Ureter (tissue), 1 donor: ENCODE results near the gene STAB1. TPM values are rescaled to one million over a fixed set of nuclear protein-coding genes. Genes with fewer than 3 reads are reported as not detected.

Source experiments
- DNase-seq: peaks from one replicate; pipeline ENCODE4 v3.0.0-alpha.2; 2020; ENCODE audit warnings: low spot score
- total RNA-seq: library from RNA; stranded (reverse); gene quantifications from one replicate; pipeline ENCODE4 v1.2.4, GENCODE V29; 2023
- donor health status: DM: yes; HTN: yes; CAD: no.

The STAB1 gene
- total RNA-seq, 1 donor from 2014 or later = 191 TPM

- no peak for DNase-seq
Measured at GRCh38 chr3:52458770-52459545, 36.2 kb upstream of the STAB1 start.

DNA sequence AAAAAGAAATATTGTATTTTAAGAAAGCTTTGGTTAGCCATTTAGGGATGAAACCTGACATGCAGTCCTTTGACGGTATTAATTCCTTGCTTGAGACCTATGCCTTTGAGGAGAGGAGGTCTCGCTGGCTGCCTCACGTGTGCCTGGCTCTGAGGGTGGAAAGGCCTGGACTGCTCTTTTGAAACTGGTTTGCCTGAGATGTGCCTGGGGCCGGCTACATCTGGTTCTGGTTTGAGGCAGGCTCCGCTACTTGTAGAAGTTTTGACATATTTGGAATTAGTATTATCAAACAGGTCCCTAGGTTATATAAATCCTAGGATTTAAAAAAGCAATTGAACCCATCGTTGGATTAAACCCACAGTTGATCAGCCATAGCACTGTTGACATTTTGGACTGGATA is 33.3 kb upstream of the STAB1 start:
- no peak for DNase-seq

- no peak for DNase-seq
Measured at GRCh38 chr3:52463416-52463815, 31.7 kb upstream of the STAB1 start.

DNA sequence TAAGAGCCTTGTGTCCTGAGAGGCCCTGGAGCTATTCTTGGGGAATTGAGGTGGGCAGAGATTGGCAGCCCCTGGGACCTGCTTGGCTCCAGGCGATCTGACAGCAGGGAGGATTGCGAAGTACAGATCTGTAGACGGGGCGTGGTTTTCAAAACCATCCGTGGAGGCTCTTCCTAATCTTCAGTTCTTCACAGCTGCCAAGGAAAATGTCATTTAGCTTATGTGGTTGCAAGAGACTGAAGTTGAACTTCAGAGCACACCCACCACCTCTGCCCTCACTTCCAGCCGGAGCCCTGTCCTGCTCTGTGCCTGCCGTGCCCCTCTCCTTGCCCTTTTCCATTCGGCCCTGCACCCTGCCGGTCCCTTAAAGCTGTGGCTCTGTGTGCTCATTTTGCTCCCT is 26.8 kb upstream of the STAB1 start:
- DNase-seq = no peak

- no peak for DNase-seq
Measured at GRCh38 chr3:52469001-52469400, 26.1 kb upstream of the STAB1 start.

- DNase-seq = no peak
Measured at GRCh38 chr3:52470920-52471319, 24.2 kb upstream of the STAB1 start.

GRCh38 chr3:52471371-52472238 is 23.5 kb upstream of the STAB1 start:
- DNase-seq = peak; percentile 75

- no peak for DNase-seq
Measured at GRCh38 chr3:52472239-52473000, 22.7 kb upstream of the STAB1 start.

- DNase-seq = no peak
Measured at GRCh38 chr3:52473026-52473425, 22.1 kb upstream of the STAB1 start.

DNA sequence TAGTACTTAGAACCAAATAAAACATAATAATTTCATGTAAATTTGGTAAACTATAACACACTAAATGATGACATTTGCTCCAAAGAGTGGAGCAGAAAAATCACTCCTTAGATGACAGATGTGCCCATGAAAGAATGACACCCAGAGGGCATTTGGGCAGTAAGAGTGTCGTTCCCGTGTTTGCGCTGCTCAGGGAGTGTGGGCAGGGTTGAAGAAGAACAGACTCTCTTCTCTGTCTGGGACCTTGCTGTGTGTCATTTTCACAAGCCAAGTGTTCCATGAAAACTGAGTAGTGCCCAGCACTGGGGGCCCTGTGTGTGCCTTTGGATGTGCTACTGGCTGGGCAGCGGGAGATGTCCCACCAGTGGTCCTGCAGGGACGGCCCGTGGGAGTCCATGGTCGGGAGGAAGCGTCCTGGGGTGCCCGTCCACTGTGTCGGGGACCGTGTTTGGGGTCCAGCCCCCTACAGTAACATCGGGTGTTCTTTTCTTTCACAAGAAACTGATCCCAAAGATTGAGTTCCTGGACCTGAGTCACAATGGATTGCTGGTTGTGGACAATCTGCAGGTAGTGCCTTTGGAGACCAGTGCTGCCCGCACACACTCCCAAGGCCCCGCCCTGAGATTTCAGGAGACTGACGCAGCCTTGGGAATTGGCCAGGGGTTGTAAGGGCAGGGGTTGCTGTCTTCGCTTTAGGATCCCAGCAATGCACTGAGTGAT is 17.9 kb upstream of the STAB1 start:
- no peak for DNase-seq

GRCh38 chr3:52477796-52478095 is 17.4 kb upstream of the STAB1 start:
- DNase-seq = no peak

DNA sequence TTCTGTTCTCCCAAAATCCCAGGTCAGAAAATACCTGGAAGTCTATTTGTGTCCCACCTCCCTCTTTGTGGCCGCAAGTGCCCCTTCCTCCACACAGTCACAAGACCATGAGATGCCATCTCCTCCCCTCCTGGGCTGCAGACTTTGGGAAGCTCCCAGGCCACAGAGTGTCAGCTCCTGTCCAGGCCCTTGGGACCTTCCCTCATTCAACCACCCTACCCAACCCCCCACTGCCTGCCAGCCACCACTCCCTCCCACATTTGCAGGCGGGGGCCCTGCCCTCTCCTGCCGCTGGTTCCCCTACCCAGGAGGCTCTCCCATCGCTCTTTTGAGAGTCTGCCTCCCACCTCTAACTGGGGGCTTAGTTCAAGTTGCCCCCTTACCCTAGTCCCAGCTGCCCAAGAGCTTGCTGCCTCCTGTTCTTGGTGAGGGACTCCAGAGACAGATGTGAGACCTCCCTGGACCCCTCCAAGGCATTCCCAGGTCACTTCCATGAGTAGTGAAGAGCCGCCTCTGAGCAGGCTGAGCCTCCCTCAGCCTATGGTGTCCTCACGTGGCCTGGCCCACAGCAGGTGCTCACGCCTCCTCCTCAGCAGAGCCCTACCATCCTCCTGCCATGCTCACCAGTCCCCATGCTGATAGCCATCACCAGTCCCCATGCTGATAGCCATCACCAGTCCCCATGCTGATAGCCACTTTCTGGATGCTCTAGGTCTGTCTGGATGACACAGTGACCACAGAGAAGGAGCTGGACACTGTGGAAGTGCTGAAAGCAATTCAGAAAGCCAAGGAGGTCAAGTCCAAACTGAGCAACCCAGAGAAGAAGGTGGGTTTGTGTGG is 15.9 kb upstream of the STAB1 start:
- no peak for DNase-seq

- DNase-seq = no peak
Measured at GRCh38 chr3:52479877-52480575, 15.1 kb upstream of the STAB1 start.

DNA sequence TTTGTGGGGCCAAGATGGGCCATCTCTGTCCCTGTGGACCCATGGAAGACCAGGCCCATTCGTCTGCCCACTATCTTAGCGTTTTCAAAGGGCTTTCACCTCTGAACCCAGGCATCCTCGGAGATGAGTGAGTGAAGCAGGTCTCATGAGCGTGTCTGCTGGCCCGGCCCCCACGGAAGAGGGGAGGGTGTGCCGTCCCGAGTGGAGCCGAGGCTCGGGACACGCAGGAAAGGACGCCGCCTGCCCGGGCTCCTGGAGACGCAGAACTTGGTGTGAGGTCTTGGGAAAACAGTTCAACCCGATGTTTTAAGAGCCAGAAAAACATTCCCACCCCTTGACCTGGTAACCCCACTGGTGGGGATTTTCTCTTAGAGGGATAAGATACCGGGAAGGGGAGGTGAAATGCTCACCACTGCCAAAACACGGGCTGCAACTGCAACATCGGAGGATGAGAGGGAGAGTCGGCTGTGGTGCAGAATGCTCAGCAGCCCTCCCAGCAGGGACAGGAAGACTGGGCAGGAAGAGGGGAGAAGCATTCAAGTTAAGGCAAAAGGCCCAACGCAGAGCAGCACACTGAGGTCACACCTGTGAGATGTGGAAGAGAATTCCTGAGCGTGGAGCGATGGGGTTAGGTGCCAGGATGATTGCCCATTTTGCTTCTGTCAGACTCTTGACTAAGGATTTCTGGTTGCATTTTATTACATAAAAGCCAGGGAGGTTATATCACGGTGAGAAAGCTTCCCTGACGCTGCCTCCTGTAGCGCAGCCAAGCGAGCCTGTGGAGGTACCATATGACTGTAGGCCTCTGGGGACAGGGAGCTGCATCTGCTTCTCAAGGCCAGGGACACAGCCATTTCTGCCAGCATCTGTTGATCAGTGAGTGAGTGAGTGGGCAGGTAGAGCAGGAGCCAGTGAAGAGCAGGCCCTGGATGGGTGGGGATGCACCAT is 14.1 kb upstream of the STAB1 start:
- DNase-seq = no peak

GRCh38 chr3:52481819-52482521 is 13.2 kb upstream of the STAB1 start:
- no peak for DNase-seq

DNA sequence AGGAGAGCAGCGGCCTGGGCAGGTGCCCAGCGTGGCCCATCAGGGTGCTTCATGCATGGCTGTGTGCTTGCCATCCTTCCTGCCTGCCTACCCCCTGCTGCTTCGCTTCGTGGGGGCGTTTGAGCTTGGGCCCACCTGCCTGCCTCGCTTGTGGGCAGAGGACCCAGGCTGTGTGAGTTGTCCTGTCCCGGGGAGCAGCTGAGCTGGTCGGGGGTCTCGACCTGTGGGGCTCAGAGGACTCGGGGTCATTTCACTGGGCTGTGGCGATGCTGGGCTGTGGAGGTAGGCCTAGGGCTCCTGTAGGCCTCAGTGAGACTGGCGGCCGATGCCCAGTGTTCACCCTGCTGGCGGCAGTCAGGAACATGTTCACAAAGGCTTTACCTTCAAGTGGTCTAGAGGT is 12.1 kb upstream of the STAB1 start:
- no peak for DNase-seq

- no peak for DNase-seq
Measured at GRCh38 chr3:52483577-52484381, 11.4 kb upstream of the STAB1 start.
